ENCODE data around the gene PTPRT.

PTPRT gene

DNA sequence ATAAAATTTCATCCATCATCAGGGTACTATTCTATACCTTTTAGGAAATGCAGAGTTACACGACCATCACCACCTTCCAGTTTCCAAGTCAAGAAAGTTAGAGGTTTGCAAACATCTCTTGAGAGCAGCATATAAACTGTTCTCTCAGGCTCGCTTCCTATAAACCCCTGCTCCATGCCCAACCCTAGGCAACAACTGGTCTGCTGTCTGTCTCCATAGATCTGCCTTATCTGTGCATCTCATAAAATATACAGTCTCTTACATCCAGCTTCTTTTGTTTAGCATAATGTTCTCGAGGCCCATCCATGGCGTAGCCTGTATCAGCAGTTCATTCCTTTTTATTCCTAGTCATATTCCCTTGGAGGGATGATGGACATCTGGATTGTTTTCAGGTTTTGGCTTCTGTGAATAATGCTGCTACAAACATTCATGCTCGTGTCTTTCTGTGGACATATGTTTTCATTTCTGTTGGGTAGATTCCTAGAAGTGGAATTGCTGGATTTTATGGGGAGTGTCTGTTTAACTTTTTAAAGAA is 6.1 kb downstream of the PTPRT start:
- no peak overlapping the region for H3K4me3 ChIP-seq (ENCODE audit: insufficient read depth in 1 of 2, low read depth in 1 of 2, low read length in 2 of 2)
- no peak overlapping the region for H2BK5ac ChIP-seq (ENCODE audit: low read depth, low read length, poor library complexity, severe bottlenecking)
- no peak overlapping the region for H3K23ac ChIP-seq (ENCODE audit: low read length in 2 of 2)
- no peak overlapping the region for H3K4me2 ChIP-seq (ENCODE audit: low read length, poor library complexity, severe bottlenecking)
- no peak overlapping the region for H3K14ac ChIP-seq (ENCODE audit: low read length in 2 of 2)
- H3K18ac ChIP-seq (ENCODE audit: low read depth in 1 of 2, low read length in 2 of 2): no peak overlapping the region
- H3K4ac ChIP-seq (ENCODE audit: low read depth in 1 of 2, low read length in 2 of 2): no peak overlapping the region
- H3K36me3 ChIP-seq (ENCODE audit: control insufficient read depth in 1 of 2, insufficient read depth in 2 of 2, low read depth in 1 of 2, low read length in 2 of 2): no peaks in the 10 kb centered on the region
- no peak overlapping the region for H2AK5ac ChIP-seq (ENCODE audit: low read length, severe bottlenecking)
- H4K91ac ChIP-seq (ENCODE audit: low read length): no peak overlapping the region
- no peak overlapping the region for H2BK15ac ChIP-seq (ENCODE audit: low read depth, poor library complexity, severe bottlenecking)
- no peak overlapping the region for H3K9ac ChIP-seq (ENCODE audit: low read length)
- H2AFZ ChIP-seq (ENCODE audit: low read depth, low read length): no peak overlapping the region
- H3K79me1 ChIP-seq (replicated peaks; ENCODE audit: low read length, poor library complexity, severe bottlenecking): no peaks in the 10 kb centered on the region
- H2BK12ac ChIP-seq (ENCODE audit: low read length in 2 of 2): no peak overlapping the region
- no peak overlapping the region for H3K27ac ChIP-seq (ENCODE audit: low read length, poor library complexity, severe bottlenecking)
- H3K9me3 ChIP-seq (ENCODE audit: control insufficient read depth, low read length): no peaks in the 10 kb centered on the region
- DNase-seq: no peak
- 54% methylated on average over 2 of the region's 5 CpGs for WGBS
- peaks cover 8 to 9% of the 10 kb centered on the region in 2 experiments for H3K27me3 ChIP-seq (ENCODE audit: control insufficient read depth in 1 of 2, insufficient read depth in 1 of 2, low read length in 2 of 2)
- no peak overlapping the region for H2BK120ac ChIP-seq (ENCODE audit: low read depth, low read length)
- H3K4me1 ChIP-seq (ENCODE audit: control insufficient read depth, insufficient read depth, low read depth, low read length): no peaks in the 10 kb centered on the region
- H4K8ac ChIP-seq (ENCODE audit: low read length): no peak overlapping the region

DNA sequence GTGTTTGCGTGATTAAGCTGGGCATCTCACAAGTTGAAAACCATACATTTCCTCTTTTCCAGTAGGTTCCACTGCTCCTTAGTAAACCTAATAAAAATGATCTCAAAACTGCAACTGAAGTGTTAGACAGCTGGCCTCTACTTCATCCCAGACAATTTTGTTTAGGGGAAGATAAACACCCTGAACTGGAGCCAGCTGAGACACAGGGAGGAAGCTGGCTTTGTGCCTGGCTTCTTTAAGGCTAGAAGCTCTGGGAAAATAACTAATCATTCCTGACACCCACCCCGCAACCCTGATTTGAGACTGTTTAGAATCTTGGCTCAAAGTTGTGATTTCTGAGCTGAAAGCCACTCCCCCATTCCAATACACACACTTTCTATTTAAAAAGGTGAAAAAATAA is 11.6 kb downstream of the PTPRT start:
- H3K14ac ChIP-seq (ENCODE audit: low read length in 2 of 2): no peak overlapping the region
- no peak overlapping the region for H2AFZ ChIP-seq (ENCODE audit: low read depth, low read length)
- peaks cover 0 to 6% of the 10 kb centered on the region in 2 experiments for H3K27me3 ChIP-seq (ENCODE audit: control insufficient read depth in 1 of 2, insufficient read depth in 1 of 2, low read length in 2 of 2)
- no peak overlapping the region for H3K27ac ChIP-seq (ENCODE audit: low read length, poor library complexity, severe bottlenecking)
- H2BK120ac ChIP-seq (ENCODE audit: low read depth, low read length): no peak overlapping the region
- H2BK15ac ChIP-seq (ENCODE audit: low read depth, poor library complexity, severe bottlenecking): no peak overlapping the region
- WGBS: no CpG with 5 or more reads among the region's 2 CpGs
- H3K4ac ChIP-seq (ENCODE audit: low read depth in 1 of 2, low read length in 2 of 2): no peak overlapping the region
- H3K4me1 ChIP-seq (ENCODE audit: control insufficient read depth, insufficient read depth, low read depth, low read length): no peaks in the 10 kb centered on the region
- H2BK5ac ChIP-seq (ENCODE audit: low read depth, low read length, poor library complexity, severe bottlenecking): no peak overlapping the region
- no peaks in the 10 kb centered on the region for H3K36me3 ChIP-seq (ENCODE audit: control insufficient read depth in 1 of 2, insufficient read depth in 2 of 2, low read depth in 1 of 2, low read length in 2 of 2)
- no peak overlapping the region for H3K18ac ChIP-seq (ENCODE audit: low read depth in 1 of 2, low read length in 2 of 2)
- H4K91ac ChIP-seq (ENCODE audit: low read length): no peak overlapping the region
- H2AK5ac ChIP-seq (ENCODE audit: low read length, severe bottlenecking): no peak overlapping the region
- DNase-seq: no peak
- H3K4me2 ChIP-seq (ENCODE audit: low read length, poor library complexity, severe bottlenecking): no peak overlapping the region
- no peaks in the 10 kb centered on the region for H3K9me3 ChIP-seq (ENCODE audit: control insufficient read depth, low read length)
- H3K9ac ChIP-seq (ENCODE audit: low read length): no peak overlapping the region
- H3K4me3 ChIP-seq (ENCODE audit: insufficient read depth in 1 of 2, low read depth in 1 of 2, low read length in 2 of 2): no peak overlapping the region
- no peak overlapping the region for H3K23ac ChIP-seq (ENCODE audit: low read length in 2 of 2)
- no peak overlapping the region for H2BK12ac ChIP-seq (ENCODE audit: low read length in 2 of 2)
- H4K8ac ChIP-seq (ENCODE audit: low read length): no peak overlapping the region
- H3K79me1 ChIP-seq (replicated peaks; ENCODE audit: low read length, poor library complexity, severe bottlenecking): no peaks in the 10 kb centered on the region

- H2BK120ac ChIP-seq (ENCODE audit: low read depth, low read length): no peak overlapping the region
- no peak overlapping the region for H4K91ac ChIP-seq (ENCODE audit: low read length)
- H3K4me3 ChIP-seq (ENCODE audit: insufficient read depth in 1 of 2, low read depth in 1 of 2, low read length in 2 of 2): no peak overlapping the region
- no peak overlapping the region for H2BK5ac ChIP-seq (ENCODE audit: low read depth, low read length, poor library complexity, severe bottlenecking)
- no peak overlapping the region for H2AFZ ChIP-seq (ENCODE audit: low read depth, low read length)
- H2AK5ac ChIP-seq (ENCODE audit: low read length, severe bottlenecking): no peak overlapping the region
- no peak overlapping the region for H3K4me2 ChIP-seq (ENCODE audit: low read length, poor library complexity, severe bottlenecking)
- no peaks in the 10 kb centered on the region for H3K36me3 ChIP-seq (ENCODE audit: control insufficient read depth in 1 of 2, insufficient read depth in 2 of 2, low read depth in 1 of 2, low read length in 2 of 2)
- no peak overlapping the region for H3K27ac ChIP-seq (ENCODE audit: low read length, poor library complexity, severe bottlenecking)
- H3K79me1 ChIP-seq (replicated peaks; ENCODE audit: low read length, poor library complexity, severe bottlenecking): no peaks in the 10 kb centered on the region
- DNase-seq: no peak
- H3K14ac ChIP-seq (ENCODE audit: low read length in 2 of 2): no peak overlapping the region
- WGBS: 60% methylated on average over 1 of the region's 2 CpGs
- no peak overlapping the region for H3K18ac ChIP-seq (ENCODE audit: low read depth in 1 of 2, low read length in 2 of 2)
- H2BK15ac ChIP-seq (ENCODE audit: low read depth, poor library complexity, severe bottlenecking): no peak overlapping the region
- no peak overlapping the region for H3K9ac ChIP-seq (ENCODE audit: low read length)
- no peak overlapping the region for H3K4ac ChIP-seq (ENCODE audit: low read depth in 1 of 2, low read length in 2 of 2)
- H3K23ac ChIP-seq (ENCODE audit: low read length in 2 of 2): no peak overlapping the region
- no peaks in the 10 kb centered on the region for H3K9me3 ChIP-seq (ENCODE audit: control insufficient read depth, low read length)
- no peak overlapping the region for H2BK12ac ChIP-seq (ENCODE audit: low read length in 2 of 2)
- H3K27me3 ChIP-seq (ENCODE audit: control insufficient read depth in 1 of 2, insufficient read depth in 1 of 2, low read length in 2 of 2): peaks cover 0 to 12% of the 10 kb centered on the region in 2 experiments
- no peak overlapping the region for H4K8ac ChIP-seq (ENCODE audit: low read length)
- no peaks in the 10 kb centered on the region for H3K4me1 ChIP-seq (ENCODE audit: control insufficient read depth, insufficient read depth, low read depth, low read length)
Measured at GRCh38 chr20:43176726-43177125, 13.0 kb downstream of the PTPRT start.

- no peak overlapping the region for H3K4me2 ChIP-seq (ENCODE audit: low read length, poor library complexity, severe bottlenecking)
- H3K4ac ChIP-seq (ENCODE audit: low read depth in 1 of 2, low read length in 2 of 2): no peak overlapping the region
- WGBS: 74% methylated on average over 5 of the region's 5 CpGs
- H3K9me3 ChIP-seq (ENCODE audit: control insufficient read depth, low read length): no peaks in the 10 kb centered on the region
- H3K36me3 ChIP-seq (ENCODE audit: control insufficient read depth in 1 of 2, insufficient read depth in 2 of 2, low read depth in 1 of 2, low read length in 2 of 2): no peaks in the 10 kb centered on the region
- H2BK15ac ChIP-seq (ENCODE audit: low read depth, poor library complexity, severe bottlenecking): no peak overlapping the region
- no peak for DNase-seq
- no peak overlapping the region for H4K91ac ChIP-seq (ENCODE audit: low read length)
- no peak overlapping the region for H3K23ac ChIP-seq (ENCODE audit: low read length in 2 of 2)
- H2AFZ ChIP-seq (ENCODE audit: low read depth, low read length): no peak overlapping the region
- H2BK120ac ChIP-seq (ENCODE audit: low read depth, low read length): no peak overlapping the region
- no peak overlapping the region for H3K14ac ChIP-seq (ENCODE audit: low read length in 2 of 2)
- peaks cover 0 to 12% of the 10 kb centered on the region in 2 experiments for H3K27me3 ChIP-seq (ENCODE audit: control insufficient read depth in 1 of 2, insufficient read depth in 1 of 2, low read length in 2 of 2)
- H2BK12ac ChIP-seq (ENCODE audit: low read length in 2 of 2): no peak overlapping the region
- H3K9ac ChIP-seq (ENCODE audit: low read length): no peak overlapping the region
- no peak overlapping the region for H3K4me3 ChIP-seq (ENCODE audit: insufficient read depth in 1 of 2, low read depth in 1 of 2, low read length in 2 of 2)
- no peak overlapping the region for H4K8ac ChIP-seq (ENCODE audit: low read length)
- H3K4me1 ChIP-seq (ENCODE audit: control insufficient read depth, insufficient read depth, low read depth, low read length): no peaks in the 10 kb centered on the region
- H3K79me1 ChIP-seq (replicated peaks; ENCODE audit: low read length, poor library complexity, severe bottlenecking): no peaks in the 10 kb centered on the region
- no peak overlapping the region for H3K18ac ChIP-seq (ENCODE audit: low read depth in 1 of 2, low read length in 2 of 2)
- H2AK5ac ChIP-seq (ENCODE audit: low read length, severe bottlenecking): no peak overlapping the region
- H3K27ac ChIP-seq (ENCODE audit: low read length, poor library complexity, severe bottlenecking): no peak overlapping the region
- H2BK5ac ChIP-seq (ENCODE audit: low read depth, low read length, poor library complexity, severe bottlenecking): no peak overlapping the region
Measured at GRCh38 chr20:43171930-43172329, 17.8 kb downstream of the PTPRT start.
